Hematopoietic multipotent progenitor cell treated with erythropoietin and hydrocortisone succinate and interleukin-3 and kit ligand, for 15 days (in vitro differentiated cells): ENCODE measurements around the gene ATP2C2.
"Not testable (repeated sequence)": the region's sequence is repeated elsewhere in the genome, so short reads cannot be mapped to it uniquely, and the experiment has no call there.

Source experiments
- DNase-seq: peaks from one replicate; pipeline ENCODE4 v3.0.0-alpha.2; 2015; ENCODE audit warnings: low spot score

The ATP2C2 gene

DNA sequence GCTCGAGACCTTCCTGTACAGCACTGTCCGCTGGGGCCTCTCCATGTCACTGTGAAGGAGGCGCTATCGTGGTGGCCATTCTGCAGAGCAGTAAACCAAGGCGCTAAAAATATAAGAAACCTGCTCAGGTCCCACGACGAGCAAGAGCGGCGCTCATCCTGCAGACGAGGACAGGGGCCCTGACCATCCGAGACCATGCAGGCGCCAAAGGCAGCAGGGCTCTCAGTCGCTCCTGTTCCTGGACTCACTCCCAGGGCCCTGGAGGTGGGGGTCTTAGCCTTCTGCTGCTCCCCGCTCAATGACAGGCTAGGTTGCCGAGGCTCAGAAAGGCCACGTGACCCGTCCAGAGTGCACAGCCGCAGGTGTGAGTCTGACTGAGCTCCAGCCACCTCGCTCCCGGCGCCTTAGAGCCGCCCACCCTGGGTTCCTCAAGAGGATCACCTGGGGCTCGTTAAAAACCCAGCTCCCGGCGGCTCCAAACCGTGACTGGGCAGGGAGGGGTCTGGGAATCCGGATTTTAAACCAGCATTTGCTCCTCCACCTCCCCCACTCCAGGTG, 509 bp upstream of the ATP2C2 start:
- DNase-seq: no peak

- no peak for DNase-seq
These were observed 767 bp downstream of the ATP2C2 start for GRCh38 chr16:84369105-84369504.

DNA sequence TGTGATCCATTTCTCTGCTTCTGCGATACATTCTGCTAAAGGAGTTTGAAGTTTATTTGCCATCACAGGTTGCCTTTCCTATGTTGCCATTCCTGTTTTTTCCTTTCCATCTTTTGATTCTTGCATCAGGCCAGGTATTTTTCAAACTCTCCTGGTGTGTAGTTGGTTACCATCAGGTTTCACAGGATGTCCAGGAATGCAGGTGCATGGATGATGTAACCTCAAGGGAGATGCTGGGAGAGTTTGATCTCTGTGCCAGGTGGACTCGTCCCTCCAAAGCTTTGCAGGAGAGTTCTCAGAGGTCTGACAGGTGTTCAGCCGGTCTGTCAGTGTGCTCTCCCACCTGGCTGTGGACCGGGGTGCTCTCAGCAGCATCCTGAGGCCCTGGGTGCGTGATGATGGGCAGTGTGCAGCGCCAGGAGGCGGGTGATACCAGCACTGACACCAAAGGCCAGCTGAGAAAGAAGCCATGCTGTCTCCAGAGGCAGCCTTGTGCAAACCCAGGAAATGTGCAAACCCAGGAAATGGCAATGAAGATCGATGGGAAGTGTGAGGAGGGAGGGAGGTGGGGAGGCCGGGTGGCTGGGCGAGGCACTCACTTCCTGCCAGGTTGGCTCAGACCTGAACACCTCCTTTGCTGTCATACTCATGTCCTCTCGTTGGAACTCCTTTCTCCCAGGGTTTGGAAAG, 1.7 kb downstream of the ATP2C2 start:
- DNase-seq: no peak

- DNase-seq: no peak
These were observed 2.6 kb downstream of the ATP2C2 start for GRCh38 chr16:84370723-84371552.

GRCh38 chr16:84371553-84371865, 3.2 kb downstream of the ATP2C2 start:
- no peak for DNase-seq

DNA sequence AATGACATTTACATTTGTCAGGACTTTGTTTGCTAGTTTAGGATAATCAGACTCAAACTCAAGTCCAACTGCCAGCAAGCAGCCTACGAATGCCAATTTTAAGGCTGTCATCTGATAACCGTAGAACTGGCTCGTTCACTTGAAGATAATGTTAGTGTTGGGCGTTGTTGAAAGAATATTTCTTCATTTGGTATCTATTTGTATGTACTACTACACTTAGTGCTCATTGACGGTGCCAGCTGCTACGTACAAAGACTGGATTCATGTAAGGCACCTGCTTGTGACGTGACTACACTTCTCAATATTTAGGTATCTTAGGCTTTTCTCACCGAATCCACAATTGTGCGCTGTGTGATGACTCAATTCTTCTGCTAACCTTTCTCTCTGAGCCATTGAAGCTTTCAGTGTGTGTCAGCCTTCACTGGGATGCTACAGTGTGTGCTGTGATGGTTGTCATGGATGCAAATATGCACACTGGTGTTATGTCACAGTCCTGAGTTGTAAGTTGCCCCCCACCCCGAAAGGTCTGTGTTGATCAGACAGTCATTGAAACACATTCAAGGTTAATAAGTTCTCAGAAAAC, 5.7 kb downstream of the ATP2C2 start:
- no peak for DNase-seq

DNA sequence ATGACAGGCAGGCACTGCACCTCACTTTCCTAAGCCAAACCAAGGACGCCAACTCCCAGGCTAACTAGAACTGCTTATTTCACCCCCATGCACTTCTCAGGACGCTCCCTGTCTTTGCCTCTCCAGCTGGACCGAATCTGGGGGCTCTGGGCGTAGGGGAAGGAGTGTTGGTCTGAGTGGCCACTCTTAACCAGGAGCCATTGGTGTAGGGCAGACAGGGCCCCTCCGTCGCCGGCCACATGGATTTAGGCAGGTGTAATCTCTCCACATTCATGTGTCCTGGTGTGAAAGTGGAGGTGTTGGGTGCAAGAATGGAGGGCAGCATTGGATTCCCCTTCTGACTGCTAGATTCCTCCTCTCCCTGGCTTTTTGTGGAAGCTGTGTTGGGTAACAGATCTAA, 9.8 kb downstream of the ATP2C2 start:
- DNase-seq: no peak

DNA sequence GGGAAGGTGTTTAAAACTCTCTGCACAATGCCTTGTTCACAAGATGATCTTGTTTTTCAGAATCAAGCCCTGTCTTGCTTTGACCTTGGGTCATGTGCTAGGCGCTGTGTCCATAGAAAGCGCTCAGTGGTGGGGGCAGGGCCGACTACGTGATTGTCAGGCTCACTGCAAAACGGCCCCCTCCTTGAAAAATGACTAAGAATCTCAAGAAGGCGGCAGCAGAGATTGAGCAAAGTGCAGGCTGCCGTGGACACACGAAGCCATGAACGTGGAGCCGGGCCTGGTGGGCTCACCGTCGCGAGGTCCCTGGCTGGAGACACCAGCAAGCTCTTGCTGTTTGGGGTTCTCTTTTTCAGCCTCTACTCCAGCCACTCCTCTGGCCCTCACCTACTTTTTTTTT, 10.2 kb downstream of the ATP2C2 start:
- no peak for DNase-seq

- DNase-seq: no peak
These were observed 10.8 kb downstream of the ATP2C2 start for GRCh38 chr16:84379008-84379708.

DNA sequence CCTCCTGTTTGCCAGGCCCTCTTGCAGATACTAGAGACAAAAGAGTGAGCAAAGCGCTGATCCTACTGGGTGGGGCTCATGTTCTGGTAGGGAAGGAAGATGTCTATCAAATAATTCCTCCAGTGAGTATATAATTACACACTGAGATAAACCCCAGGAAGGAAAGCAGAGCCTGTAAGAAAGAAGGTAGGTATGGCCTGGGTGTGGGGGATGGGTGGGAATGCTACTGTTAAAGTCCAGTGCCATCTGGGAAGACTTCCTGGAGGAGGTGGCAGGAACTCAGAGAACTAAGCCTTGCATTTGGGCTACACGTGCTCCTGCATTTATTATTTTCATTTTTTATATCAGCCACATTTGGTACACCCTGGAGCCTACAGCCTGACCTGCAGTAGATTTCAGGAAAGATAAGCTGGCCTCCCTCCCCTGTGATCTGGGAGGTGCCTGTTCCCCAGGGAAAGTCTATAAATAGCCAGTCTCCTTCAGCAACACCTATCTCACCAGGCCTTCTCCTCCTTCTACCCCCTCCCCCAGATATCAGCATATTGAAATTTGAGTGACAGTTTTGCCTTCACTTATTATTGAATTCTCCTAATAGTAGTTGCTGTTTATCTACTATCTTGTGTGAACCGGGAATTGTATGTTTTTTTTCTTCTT, 11.5 kb downstream of the ATP2C2 start:
- no peak for DNase-seq

DNA sequence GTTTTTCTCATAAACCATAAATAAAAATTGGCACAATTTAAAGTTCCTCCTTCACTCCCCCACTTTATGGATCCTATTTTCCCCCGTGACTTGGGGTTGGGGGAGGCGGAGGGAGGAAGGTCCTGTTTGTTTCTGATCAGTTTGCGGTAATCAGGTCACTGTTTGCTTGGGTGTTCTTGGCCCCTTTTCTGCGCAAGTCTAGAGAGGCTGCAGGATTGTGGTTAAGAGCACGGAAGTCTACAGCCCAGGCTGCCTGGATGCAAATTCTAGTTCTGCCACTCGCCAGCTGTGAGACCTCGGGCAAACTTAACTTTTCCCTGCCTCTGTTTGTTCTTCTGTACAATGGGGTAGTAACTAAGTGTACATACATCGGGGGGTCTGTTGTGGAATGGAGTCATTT, 12.1 kb downstream of the ATP2C2 start:
- no peak for DNase-seq

- DNase-seq: no peak
These were observed 14.1 kb downstream of the ATP2C2 start for GRCh38 chr16:84382396-84382795.

DNA sequence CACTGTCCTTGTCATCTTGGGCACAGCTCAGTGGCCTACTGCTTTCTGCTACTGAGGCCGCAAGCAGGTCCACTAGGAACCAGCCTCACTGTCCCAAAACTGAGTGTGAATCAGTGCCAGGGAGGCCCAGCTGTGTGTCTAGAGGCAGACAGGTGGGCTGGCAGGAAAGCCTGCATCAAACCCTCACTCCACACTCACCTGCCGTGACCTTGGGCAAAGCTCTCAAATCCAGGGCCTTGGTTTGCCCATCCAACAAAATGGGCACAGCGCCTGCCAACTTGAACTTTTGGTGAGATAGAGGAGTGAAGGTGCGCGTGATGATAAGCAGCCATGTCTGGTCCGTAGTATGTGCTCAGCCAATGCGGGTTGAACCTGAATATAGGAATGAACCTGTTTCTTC, 14.8 kb downstream of the ATP2C2 start:
- DNase-seq: no peak

GRCh38 chr16:84386047-84386446, 17.7 kb downstream of the ATP2C2 start:
- no peak for DNase-seq

GRCh38 chr16:84387021-84387420, 18.7 kb downstream of the ATP2C2 start:
- no peak for DNase-seq

- no peak for DNase-seq
These were observed 21.9 kb downstream of the ATP2C2 start for GRCh38 chr16:84390131-84390785.

- no peak for DNase-seq
These were observed 23.1 kb downstream of the ATP2C2 start for GRCh38 chr16:84391151-84392030.

GRCh38 chr16:84392031-84392360, 23.7 kb downstream of the ATP2C2 start:
- DNase-seq: no peak

- DNase-seq: not testable (repeated sequence)
These were observed 27.7 kb downstream of the ATP2C2 start for GRCh38 chr16:84396082-84396481.

DNA sequence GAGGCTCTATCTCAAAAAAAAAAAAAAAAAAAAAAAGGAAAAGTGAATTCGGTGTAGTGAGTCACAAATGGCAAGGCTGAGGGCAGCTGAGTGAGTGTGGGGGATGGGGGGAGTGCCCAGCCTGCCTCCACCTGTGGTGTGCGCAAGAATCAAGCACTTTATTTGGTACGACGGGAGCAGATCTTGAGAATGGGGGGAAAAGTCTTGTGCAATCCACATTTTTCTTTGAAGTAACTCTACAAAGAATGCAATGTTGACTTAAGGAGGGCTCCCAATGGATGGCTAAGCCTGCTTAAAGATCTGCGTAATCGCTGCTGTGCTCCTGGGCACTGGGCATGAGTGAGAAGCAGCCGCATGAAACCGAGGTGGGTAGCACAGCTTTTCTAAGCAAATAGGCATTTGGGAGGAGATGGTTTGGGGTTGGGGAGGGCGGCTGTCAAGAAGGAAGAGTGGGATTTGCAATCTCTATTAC, 28.2 kb downstream of the ATP2C2 start:
- DNase-seq: no peak
